ENCODE data around the gene GTSE1.

DNA sequence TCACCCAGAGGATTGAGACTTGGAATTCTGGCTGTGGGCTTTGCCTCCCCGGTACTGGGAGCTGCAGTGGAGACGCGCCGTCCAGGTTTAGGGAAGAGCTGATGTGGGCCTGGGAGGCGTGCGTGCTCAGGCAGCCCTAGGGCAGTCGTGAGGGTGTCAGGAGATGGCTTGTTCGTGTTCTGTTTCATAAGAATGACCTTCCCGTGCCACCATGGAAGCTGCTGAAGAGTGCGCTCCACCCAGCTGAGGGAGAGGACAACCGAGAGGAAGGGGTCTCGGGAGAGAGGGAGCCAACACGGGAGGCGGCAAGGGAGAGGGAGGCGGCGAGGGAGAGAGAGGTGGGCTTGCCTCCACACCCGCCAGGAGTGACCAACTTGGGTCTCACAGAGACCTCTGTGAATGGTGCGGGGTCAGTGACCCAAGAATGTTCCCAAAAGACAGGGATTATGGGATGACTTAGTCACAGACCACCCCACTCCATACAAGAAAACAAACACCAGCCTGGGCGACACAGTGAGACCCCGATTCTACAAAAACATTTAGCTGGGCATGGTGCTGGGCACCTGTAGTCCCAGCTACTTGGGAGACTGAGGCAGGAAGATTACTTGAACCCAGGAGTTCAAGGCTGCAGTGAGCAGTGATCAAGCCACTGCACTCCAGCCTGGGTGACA is 24.2 kb downstream of the GTSE1 start:
- TF ChIP-seq EZH2phosphoT487 (IDR thresholded peaks at IDR 0.05; ENCODE audit: borderline replicate concordance, low read depth): no peak
- no peak for TF ChIP-seq EP300 (IDR thresholded peaks at IDR 0.05; ENCODE audit: borderline replicate concordance in 1 of 2, low read depth in 1 of 2, low read length in 1 of 2)
- TF ChIP-seq, protein P1, sequence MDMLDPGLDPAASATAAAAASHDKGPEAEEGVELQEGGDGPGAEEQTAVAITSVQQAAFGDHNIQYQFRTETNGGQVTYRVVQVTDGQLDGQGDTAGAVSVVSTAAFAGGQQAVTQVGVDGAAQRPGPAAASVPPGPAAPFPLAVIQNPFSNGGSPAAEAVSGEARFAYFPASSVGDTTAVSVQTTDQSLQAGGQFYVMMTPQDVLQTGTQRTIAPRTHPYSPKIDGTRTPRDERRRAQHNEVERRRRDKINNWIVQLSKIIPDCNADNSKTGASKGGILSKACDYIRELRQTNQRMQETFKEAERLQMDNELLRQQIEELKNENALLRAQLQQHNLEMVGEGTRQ (IDR thresholded peaks at IDR 0.05; ENCODE audit: borderline replicate concordance, low read depth, low read length): no peak
- TF ChIP-seq, protein P2, sequence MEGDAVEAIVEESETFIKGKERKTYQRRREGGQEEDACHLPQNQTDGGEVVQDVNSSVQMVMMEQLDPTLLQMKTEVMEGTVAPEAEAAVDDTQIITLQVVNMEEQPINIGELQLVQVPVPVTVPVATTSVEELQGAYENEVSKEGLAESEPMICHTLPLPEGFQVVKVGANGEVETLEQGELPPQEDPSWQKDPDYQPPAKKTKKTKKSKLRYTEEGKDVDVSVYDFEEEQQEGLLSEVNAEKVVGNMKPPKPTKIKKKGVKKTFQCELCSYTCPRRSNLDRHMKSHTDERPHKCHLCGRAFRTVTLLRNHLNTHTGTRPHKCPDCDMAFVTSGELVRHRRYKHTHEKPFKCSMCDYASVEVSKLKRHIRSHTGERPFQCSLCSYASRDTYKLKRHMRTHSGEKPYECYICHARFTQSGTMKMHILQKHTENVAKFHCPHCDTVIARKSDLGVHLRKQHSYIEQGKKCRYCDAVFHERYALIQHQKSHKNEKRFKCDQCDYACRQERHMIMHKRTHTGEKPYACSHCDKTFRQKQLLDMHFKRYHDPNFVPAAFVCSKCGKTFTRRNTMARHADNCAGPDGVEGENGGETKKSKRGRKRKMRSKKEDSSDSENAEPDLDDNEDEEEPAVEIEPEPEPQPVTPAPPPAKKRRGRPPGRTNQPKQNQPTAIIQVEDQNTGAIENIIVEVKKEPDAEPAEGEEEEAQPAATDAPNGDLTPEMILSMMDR (IDR thresholded peaks at IDR 0.05): no peak
- TF ChIP-seq YY1 (IDR thresholded peaks at IDR 0.05; ENCODE audit: low read depth): no peak
- no peak for TF ChIP-seq GABPA (IDR thresholded peaks at IDR 0.05; ENCODE audit: low read depth)
- no peak for TF ChIP-seq RAD21 (IDR thresholded peaks at IDR 0.05; ENCODE audit: low read length)
- TF ChIP-seq POLR2AphosphoS5 (IDR thresholded peaks at IDR 0.05; ENCODE audit: low read depth, low read length): no peak
- no peak for TF ChIP-seq SMC3 (IDR thresholded peaks at IDR 0.05; ENCODE audit: low read depth, low read length)
- TF ChIP-seq TAF1 (IDR thresholded peaks at IDR 0.05; ENCODE audit: borderline replicate concordance, low read depth, low read length): no peak
